Heart left ventricle (tissue), 13 donors: Measurements from ENCODE around the gene SCLT1.

Experiments used
- POLR2A ChIP-seq, 2 donors: fragments of 450-650 bp; IDR thresholded peaks; one replicate each; pipeline ENCODE4 v1.6.1; 2017; ENCODE audit warnings: antibody characterized with exemption in 2 of 2, mild to moderate bottlenecking in 2 of 2, moderate library complexity in 2 of 2
- TF ChIP-seq, protein P1 (sequence below), 12 donors: fragments of 200-600 bp; sonication (generic) in 4 of 12; IDR thresholded peaks; one replicate each; pipeline versions ENCODE4 v1.5.0 to v1.8.0; 2018 to 2022; ENCODE audit warnings: antibody characterized with exemption in 12 of 12, mild to moderate bottlenecking in 5 of 12
- donor health status: ischemic (EF 13 %, LVEDD 7.1; RV severe dilation, severe dysfunction).
- donor health status: DM: no; HTN: yes; CAD: no.
- donor health status: DM: no; HTN: no; CAD: no.
- donor health status: ischemic (EF 25% LVEDD 6.9; RV normal size, moderate dysfunction).
- donor health status: ischemic (EF 25% LVEDD 5.7; RV mildly dilated, moderate dysfunction).
- donor health status: ischemic (EF 35%, LVEDD 5.7; RV mildly dilated, moderate dysfunction).
- donor health status: nonischemic (EF 11% LVEDD 7.7; RV severe dilation, severe dysfunction).
- donor health status: DM: yes; HTN: yes; CAD: no.
- donor health status: PGD.
- donor health status: ischemic (EF 29% LVEDD 5.4; RV normal size, mild dysfunction).
- donor health status: nonischemic (EF 23%, LVEDD 6.1; RV moderate dilation, normal function).

DNA sequence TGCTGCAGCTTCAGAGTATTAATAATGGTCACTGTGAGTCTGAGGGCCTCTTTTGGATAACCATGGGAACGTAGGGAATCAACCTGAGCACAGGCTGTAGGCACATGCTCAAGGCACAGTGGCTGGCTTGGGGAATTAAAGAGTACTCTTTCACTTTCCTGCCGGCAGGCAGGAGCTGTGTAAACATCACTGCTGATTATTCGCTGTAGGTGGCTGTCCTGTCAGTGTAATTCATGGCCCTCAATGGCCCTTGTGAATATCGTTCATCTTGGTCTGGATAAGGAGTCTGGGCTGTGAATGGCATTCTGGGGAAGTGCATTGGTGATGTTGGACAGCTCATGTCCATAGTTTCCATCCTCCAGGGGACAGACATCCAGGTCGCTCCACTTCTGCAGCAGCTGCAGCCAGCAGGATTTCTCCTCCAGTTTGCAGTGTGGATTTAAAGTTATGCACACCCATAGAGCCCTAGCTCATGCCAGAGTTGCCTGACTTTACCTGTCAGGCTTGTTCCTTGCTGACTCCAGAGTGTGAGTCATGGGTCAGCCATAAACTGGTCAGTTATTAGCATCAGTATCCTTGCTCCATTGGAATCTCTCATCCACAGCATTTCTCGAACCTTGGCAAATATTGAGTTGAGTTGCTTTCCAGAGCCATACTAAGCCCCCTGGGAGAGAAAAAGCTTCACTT is 45.6 kb upstream of the SCLT1 start:
- TF ChIP-seq, protein P1, sequence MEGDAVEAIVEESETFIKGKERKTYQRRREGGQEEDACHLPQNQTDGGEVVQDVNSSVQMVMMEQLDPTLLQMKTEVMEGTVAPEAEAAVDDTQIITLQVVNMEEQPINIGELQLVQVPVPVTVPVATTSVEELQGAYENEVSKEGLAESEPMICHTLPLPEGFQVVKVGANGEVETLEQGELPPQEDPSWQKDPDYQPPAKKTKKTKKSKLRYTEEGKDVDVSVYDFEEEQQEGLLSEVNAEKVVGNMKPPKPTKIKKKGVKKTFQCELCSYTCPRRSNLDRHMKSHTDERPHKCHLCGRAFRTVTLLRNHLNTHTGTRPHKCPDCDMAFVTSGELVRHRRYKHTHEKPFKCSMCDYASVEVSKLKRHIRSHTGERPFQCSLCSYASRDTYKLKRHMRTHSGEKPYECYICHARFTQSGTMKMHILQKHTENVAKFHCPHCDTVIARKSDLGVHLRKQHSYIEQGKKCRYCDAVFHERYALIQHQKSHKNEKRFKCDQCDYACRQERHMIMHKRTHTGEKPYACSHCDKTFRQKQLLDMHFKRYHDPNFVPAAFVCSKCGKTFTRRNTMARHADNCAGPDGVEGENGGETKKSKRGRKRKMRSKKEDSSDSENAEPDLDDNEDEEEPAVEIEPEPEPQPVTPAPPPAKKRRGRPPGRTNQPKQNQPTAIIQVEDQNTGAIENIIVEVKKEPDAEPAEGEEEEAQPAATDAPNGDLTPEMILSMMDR (IDR thresholded peaks at IDR 0.05) = no peak
- no peak for TF ChIP-seq POLR2A (IDR thresholded peaks at IDR 0.05)
